Kidney (tissue), 14 donors: ENCODE measurements around the gene TRNAU1AP. TPM values are rescaled to one million over a fixed set of nuclear protein-coding genes. Genes with fewer than 3 reads are reported as not detected.
"Not testable (repeated sequence)": the region's sequence is repeated elsewhere in the genome, so short reads cannot be mapped to it uniquely, and the experiment has no call there.

Experiments
- DNase-seq, 5 donors: peaks; one replicate each; pipeline ENCODE4 v3.0.0-alpha.2; 2013 to 2020
- FAIRE-seq: peaks from 2 replicates; lab custom pipeline; 2012; peaks lifted over from hg19 to GRCh38; lab: Jason Lieb, UNC
- H3K27ac ChIP-seq, 2 donors: one replicate each; pipeline ENCODE4 v1.7.0; 2013; ENCODE audit warnings: low read depth in 2 of 2, low read length in 2 of 2, inconsistent platforms in 1 of 2
- H3K27me3 ChIP-seq: one replicate; pipeline ENCODE4 v1.7.1; 2013; ENCODE audit warnings: low read length, inconsistent platforms; ENCODE audit not compliant: control insufficient read depth, insufficient read depth
- H3K36me3 ChIP-seq, 3 donors: one replicate each; pipeline versions ENCODE4 v1.7.0 to v1.7.1; 2013; ENCODE audit warnings: low read length in 3 of 3, control low read depth in 1 of 3, inconsistent platforms in 1 of 3; ENCODE audit not compliant: insufficient read depth in 3 of 3, control insufficient read depth in 2 of 3
- H3K4me1 ChIP-seq, 3 donors: one replicate each; pipeline versions ENCODE4 v1.7.0 to v1.7.1; 2013; ENCODE audit warnings: low read length in 3 of 3, inconsistent platforms in 1 of 3, low read depth in 1 of 3; ENCODE audit not compliant: control insufficient read depth in 2 of 3, insufficient read depth in 2 of 3
- H3K4me3 ChIP-seq, 3 donors: one replicate each; pipeline versions ENCODE4 v1.7.0 to v1.8.1; 2013; ENCODE audit warnings: low read length in 3 of 3, control low read depth in 1 of 3, inconsistent platforms in 1 of 3
- H3K9ac ChIP-seq, 3 donors: one replicate each; pipeline versions ENCODE4 v1.7.0 to v1.7.1; 2013; ENCODE audit warnings: low read length in 3 of 3, control low read depth in 1 of 3, inconsistent platforms in 1 of 3
- H3K9me3 ChIP-seq, 3 donors: one replicate each; pipeline versions ENCODE4 v1.7.0 to v1.7.1; 2013; ENCODE audit warnings: low read length in 3 of 3, control low read depth in 1 of 3, inconsistent platforms in 1 of 3; ENCODE audit not compliant: control insufficient read depth in 2 of 3, insufficient read depth in 1 of 3
- intact Hi-C: fragments of 100-400 bp; cut with DNase I; formaldehyde crosslinking; loops from one replicate; pipeline ENCODE4 v1.11.1; 2022
- polyA plus RNA-seq: library from polyadenylated mRNA; stranded (reverse); fragments of 350-450 nt; fragmentation: Illumina TruSeq; extraction: RNeasy Lipid Tissue Mini Kit (QIAGEN cat#74804); gene quantifications from one replicate; pipeline ENCODE4 v1.2.3, GENCODE V29; 2014; ENCODE audit warnings: low read depth, low replicate concordance; ENCODE audit not compliant: insufficient read depth
- total RNA-seq: library from RNA; stranded (reverse); fragmentation: NEBNext Ultra II Directional; extraction: Animal tissue kit (Norgen Biotek cat#: 25700); gene quantifications from one replicate; pipeline ENCODE4 v1.2.1, GENCODE V29; 2021
- TF ChIP-seq, protein P1 (sequence below): IDR thresholded peaks from 3 replicates; pipeline ENCODE4 v1.5.1; 2012; ENCODE audit warnings: mild to moderate bottlenecking, moderate library complexity, borderline replicate concordance; ENCODE audit not compliant: insufficient read depth; ENCODE audit errors: extremely low read depth
- donor health status: control.
- donor health status: control.
- donor health status: control.
- donor health status: control.
- donor health status: control.
- donor health status: DM: yes; HTN: yes; CAD: no.
- donor health status: Normal renal cell carcinoma (clear cell type).

Gene TRNAU1AP
- total and polyA plus RNA-seq, 2 donors from 2014 or later: 27.7 to 30.2 TPM

DNA sequence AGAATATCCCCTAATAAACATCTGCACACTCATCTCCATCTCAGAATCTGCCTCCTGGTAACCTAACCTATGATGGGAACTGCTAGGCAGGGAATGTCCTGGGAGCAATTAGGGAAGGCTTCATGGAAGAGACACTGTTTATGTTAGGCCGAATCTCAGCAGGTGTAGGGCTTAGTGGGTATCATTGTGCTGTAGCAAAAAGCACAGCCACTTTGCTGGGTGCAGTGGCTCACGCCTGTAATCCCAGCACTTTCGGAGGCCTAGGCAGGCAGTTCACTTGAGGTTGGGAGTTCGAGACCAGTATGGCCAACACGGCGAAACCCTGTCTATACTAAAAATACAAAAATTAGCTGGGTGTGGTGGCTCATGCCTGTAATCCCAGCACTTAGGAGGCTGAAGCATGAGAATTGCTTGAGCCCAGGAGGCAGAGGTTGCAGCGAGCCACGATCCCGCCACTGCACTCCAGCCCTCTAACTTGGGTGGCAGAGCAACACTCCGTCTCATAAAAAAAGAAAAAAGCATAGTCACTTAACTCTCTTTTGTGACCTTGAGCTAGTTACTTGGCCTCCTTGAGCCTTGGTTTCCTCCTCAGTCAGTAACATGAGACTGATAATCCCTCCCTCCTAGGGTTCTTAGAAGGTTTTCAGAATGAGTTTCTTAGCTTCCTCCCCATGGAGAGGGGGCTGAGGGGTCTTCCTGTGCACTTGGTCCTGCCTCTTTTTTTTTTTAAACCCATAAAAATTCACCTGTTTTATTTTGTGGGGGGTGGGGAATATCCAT lies 42.7 kb downstream of the TRNAU1AP start:
- TF ChIP-seq, protein P1, sequence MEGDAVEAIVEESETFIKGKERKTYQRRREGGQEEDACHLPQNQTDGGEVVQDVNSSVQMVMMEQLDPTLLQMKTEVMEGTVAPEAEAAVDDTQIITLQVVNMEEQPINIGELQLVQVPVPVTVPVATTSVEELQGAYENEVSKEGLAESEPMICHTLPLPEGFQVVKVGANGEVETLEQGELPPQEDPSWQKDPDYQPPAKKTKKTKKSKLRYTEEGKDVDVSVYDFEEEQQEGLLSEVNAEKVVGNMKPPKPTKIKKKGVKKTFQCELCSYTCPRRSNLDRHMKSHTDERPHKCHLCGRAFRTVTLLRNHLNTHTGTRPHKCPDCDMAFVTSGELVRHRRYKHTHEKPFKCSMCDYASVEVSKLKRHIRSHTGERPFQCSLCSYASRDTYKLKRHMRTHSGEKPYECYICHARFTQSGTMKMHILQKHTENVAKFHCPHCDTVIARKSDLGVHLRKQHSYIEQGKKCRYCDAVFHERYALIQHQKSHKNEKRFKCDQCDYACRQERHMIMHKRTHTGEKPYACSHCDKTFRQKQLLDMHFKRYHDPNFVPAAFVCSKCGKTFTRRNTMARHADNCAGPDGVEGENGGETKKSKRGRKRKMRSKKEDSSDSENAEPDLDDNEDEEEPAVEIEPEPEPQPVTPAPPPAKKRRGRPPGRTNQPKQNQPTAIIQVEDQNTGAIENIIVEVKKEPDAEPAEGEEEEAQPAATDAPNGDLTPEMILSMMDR: no peak
- Histone ChIP-seq H3K36me3 (no peaks in the 10 kb centered on the region), H3K27ac (no peak overlapping the region), H3K4me1 (peaks cover 0 to 3% (median 0%) of the 10 kb centered on the region in 3 donors), H3K4me3 (no peak overlapping the region), H3K9ac (no peak overlapping the region), H3K9me3 (no peaks in the 10 kb centered on the region), H3K27me3 (no peaks in the 10 kb centered on the region)
- intact Hi-C loops: no loop called here
- FAIRE-seq (no peak), DNase-seq (no peak)

DNA sequence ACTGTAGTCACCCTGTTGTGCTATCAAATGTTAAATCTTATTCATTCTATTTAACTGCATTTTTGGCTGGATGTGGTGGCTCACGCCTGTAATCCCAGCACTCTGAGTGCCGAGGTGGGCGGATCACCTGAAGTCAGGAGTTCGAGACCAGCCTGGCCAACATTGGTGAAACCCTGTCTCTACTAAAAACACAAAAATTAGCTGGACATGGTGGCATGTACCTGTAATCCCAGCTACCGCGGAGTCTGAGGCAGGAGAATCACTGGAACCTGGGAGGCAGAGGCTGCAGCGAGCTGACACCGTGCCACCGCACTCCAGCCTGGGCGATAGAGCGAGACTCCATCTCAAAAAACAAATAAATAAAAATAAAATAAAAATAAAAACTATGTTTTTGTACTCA lies 43.4 kb downstream of the TRNAU1AP start:
- H3K9ac ChIP-seq, DNase-seq, H3K9me3 ChIP-seq, H3K27ac ChIP-seq, H3K4me3 ChIP-seq, intact Hi-C loops, FAIRE-seq, H3K4me1 ChIP-seq, H3K27me3 ChIP-seq, H3K36me3 ChIP-seq: not testable (repeated sequence)

DNA sequence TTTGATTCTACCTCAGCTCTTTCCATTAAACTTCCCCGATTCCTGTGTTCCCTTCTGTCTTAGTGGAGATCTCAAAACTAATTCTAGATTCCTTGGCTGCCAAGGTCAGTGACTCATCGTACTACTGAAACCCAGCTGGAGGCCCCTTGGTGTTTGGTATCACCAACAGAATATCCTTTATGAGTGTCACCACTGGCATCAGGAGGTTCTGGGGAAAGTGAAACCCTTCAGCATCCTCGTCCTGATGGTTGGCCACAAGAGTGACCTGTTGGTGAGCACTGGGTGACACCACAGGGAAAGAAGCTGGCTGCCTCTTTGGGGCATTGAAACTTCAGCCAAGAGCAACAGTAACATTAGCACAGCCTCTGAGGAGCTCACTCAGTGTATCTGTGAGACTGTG lies 48.8 kb downstream of the TRNAU1AP start:
- Histone ChIP-seq H3K9me3 (no peaks in the 10 kb centered on the region), H3K9ac (no peak overlapping the region), H3K36me3 (peaks cover 0 to 18% (median under 1%) of the 10 kb centered on the region in 3 donors), H3K4me1 (no peaks in the 10 kb centered on the region), H3K27ac (no peak overlapping the region), H3K4me3 (no peak overlapping the region), H3K27me3 (no peaks in the 10 kb centered on the region)
- FAIRE-seq (no peak), DNase-seq (no peak)
- TF ChIP-seq, protein P1: no peak
- intact Hi-C loops: no loop called here

DNA sequence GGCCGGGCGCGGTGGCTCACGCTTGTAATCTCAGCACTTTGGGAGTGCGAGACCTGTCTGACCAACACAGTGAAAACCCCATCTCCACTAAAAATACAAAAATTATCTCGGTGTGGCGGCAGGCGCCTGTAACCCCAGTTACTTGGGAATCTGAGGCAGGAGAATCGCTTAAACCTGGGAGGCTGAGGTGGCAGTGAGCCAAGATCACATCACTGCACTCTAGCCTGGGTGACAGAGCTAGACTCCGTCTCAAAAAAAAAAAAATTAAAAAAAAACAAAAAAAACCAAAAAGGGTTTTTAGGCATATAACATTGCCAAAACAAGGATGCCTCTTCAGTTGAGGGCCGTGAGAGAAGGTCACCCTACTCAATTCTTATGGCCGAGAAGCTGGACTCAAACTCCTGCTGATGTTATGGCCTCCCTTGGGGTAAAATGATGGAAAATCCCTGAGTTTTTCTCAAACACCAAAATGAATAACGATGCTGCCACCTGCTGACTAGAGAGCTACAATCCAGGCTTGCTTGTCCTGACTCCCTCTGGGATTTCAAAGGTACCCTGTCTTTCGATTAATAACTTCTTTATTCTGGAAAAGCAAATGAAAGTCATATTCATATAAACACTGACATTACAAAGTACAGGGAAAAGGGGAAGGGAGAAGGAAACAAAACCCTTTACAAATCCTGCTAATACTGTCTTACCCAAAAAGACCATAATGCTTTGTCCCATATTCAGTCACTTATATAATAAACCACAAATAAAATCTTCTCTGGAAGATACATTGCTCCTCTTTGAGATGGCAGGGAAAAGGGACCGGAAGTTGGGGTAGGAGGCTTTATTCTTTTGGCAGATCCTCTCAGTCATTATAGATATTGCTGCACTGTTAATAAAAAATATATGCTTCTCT lies 49.9 kb downstream of the TRNAU1AP start:
- intact Hi-C loops: no loop called here
- peaks cover 0 to 21% (median 3%) of the 10 kb centered on the region in 3 donors for H3K36me3 ChIP-seq
- no peak overlapping the region for H3K27ac ChIP-seq
- FAIRE-seq: no peak
- H3K9me3 ChIP-seq: no peaks in the 10 kb centered on the region
- no peaks in the 10 kb centered on the region for H3K27me3 ChIP-seq
- H3K4me1 ChIP-seq: no peaks in the 10 kb centered on the region
- no peak overlapping the region for H3K9ac ChIP-seq
- H3K4me3 ChIP-seq: no peak overlapping the region
- DNase-seq: peak in 3 of 5 donors; percentile 68 to 93 (median 84)
- TF ChIP-seq, protein P1: peak; percentile 69
